NOMO-1 treated with dmso at 0.1 percent for 144 hours (cell line): ENCODE measurements around the gene MUC15.
"Not testable (repeated sequence)": the region's sequence is repeated elsewhere in the genome, so short reads cannot be mapped to it uniquely, and the experiment has no call there.

Source experiments
- DNase-seq: peaks from one replicate; lab custom pipeline; 2025; ENCODE audit not compliant: unreplicated experiment; lab: John Stamatoyannopoulos, UW

Gene MUC15

GRCh38 chr11:26571861-26572654 is at the start of gene MUC15:
TSS of gene MUC15 (minus strand) at chr11:26572263. CDS start at chr11:26567094, 5,169 bp downstream.
- DNase-seq = no peak

GRCh38 chr11:26621132-26621531 is 49.1 kb upstream of the MUC15 start:
- DNase-seq = no peak

- DNase-seq = no peak
These were observed 48.4 kb upstream of the MUC15 start for GRCh38 chr11:26620282-26621045.

GRCh38 chr11:26618441-26618840 is 46.4 kb upstream of the MUC15 start:
- DNase-seq = no peak

- DNase-seq = no peak
These were observed 41.7 kb upstream of the MUC15 start for GRCh38 chr11:26613759-26614158.

- no peak for DNase-seq
These were observed 36.6 kb upstream of the MUC15 start for GRCh38 chr11:26608507-26609146.

- no peak for DNase-seq
These were observed 35.9 kb upstream of the MUC15 start for GRCh38 chr11:26607725-26608506.

GRCh38 chr11:26599876-26600434 is 27.9 kb upstream of the MUC15 start:
- no peak for DNase-seq

- no peak for DNase-seq
These were observed 27.4 kb upstream of the MUC15 start for GRCh38 chr11:26599425-26599824.

GRCh38 chr11:26597899-26598298 is 25.8 kb upstream of the MUC15 start:
- no peak for DNase-seq

- DNase-seq = not testable (repeated sequence)
These were observed 25.1 kb upstream of the MUC15 start for GRCh38 chr11:26597049-26597689.

GRCh38 chr11:26595207-26595865 is 23.3 kb upstream of the MUC15 start:
- peak; percentile 38 for DNase-seq

- no peak for DNase-seq
These were observed 21.6 kb upstream of the MUC15 start for GRCh38 chr11:26593691-26594090.

GRCh38 chr11:26587073-26587472 is 15.0 kb upstream of the MUC15 start:
- no peak for DNase-seq

- DNase-seq = no peak
These were observed 12.8 kb upstream of the MUC15 start for GRCh38 chr11:26584818-26585217.

- no peak for DNase-seq
These were observed 11.5 kb upstream of the MUC15 start for GRCh38 chr11:26583550-26583949.

- no peak for DNase-seq
These were observed 8.9 kb upstream of the MUC15 start for GRCh38 chr11:26580929-26581328.

GRCh38 chr11:26579683-26580082 is 7.6 kb upstream of the MUC15 start:
- DNase-seq = no peak

- DNase-seq = no peak
These were observed 7.1 kb upstream of the MUC15 start for GRCh38 chr11:26578998-26579661.
